Small intestine (tissue), 4 donors: ENCODE results near the gene GSTA5. TPM values are rescaled to one million over a fixed set of nuclear protein-coding genes. Genes with fewer than 3 reads are reported as not detected.

Experiments
- polyA plus RNA-seq, 4 donors: library from polyadenylated mRNA; stranded (reverse) in 3 of 4; unstranded in 1 of 4; fragments of 200-250 nt in 3 of 4; fragments of 120-200 nt in 1 of 4; gene quantifications; one replicate each; pipeline versions ENCODE4 v1.2.1 to v1.2.3, GENCODE V29; 2013
- donor health status: healthy with polysubstance abuse.
- donor health status: Bipolar disorder and iron deficiency.
- donor health status: healthy.

GSTA5 gene
- polyA plus RNA-seq, 4 donors = not detected

Other genes with a start within 250 kb of the GSTA5 start
- 10 to 100 TPM; 26.7 to 52.2 (median 36.7) TPM for gene TMEM14A, start 169.7 kb downstream of the GSTA5 start, polyA plus RNA-seq
- gene GSTA2, start 77.3 kb downstream of the GSTA5 start, polyA plus RNA-seq = 100 to 1,000 TPM in 1 of 4 donors, 10 to 100 TPM in 3; 21.5 to 232 (median 56.4) TPM
- gene GSTA1, start 37.0 kb downstream of the GSTA5 start, polyA plus RNA-seq = 1,000 to 10,000 TPM in 2 of 4 donors, 100 to 1,000 TPM in 2; 174 to 2,206 (median 874) TPM
- gene GSTA3, start 68.9 kb upstream of the GSTA5 start, polyA plus RNA-seq = not detected
- gene GSTA4, start 154.5 kb upstream of the GSTA5 start, polyA plus RNA-seq = 10 to 100 TPM; 11.3 to 81.0 (median 22.5) TPM
- gene CILK1, start 221.0 kb upstream of the GSTA5 start, polyA plus RNA-seq = 10 to 100 TPM in 2 of 4 donors, 1 to 10 TPM in 2; 5.9 to 49.9 (median 10.6) TPM
- gene FBXO9, start 224.6 kb upstream of the GSTA5 start, polyA plus RNA-seq = 100 to 1,000 TPM in 1 of 4 donors, 10 to 100 TPM in 3; 30.6 to 121 (median 39.0) TPM